ENCODE measurements around the gene COPS8. TPM values are rescaled to one million over a fixed set of nuclear protein-coding genes. Genes with fewer than 3 reads are reported as not detected.

COPS8 gene
- polyA plus RNA-seq, 3 donors, result 81.0 to 88.0 (median 81.6) TPM

DNA sequence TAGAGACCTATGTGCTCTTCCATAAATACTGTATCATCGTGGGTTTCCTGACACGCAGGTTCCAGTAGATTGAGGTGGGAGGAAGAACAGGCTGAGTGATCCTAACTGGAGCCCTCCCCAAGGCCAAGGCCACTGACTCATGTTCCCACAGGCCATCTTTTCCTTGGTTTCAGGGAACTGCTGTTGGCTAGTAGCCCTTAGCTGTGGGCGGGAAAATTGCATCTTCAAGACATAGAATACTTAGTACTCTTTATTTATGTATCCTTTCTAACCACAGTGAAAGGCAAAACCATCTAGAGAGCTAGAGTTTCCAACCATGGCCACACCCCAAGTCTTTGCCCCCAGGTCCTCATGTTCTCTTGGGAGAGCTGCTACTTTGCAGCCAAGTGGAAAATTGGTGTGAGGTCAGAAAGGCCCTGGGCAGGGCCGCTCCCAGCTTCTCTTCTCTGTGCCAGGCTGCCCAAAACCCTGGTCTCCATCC is 55.9 kb downstream of the COPS8 start:
- no peak for DNase-seq (ENCODE audit: extremely low read depth in 1 of 11, low read depth in 9 of 11, low spot score in 4 of 11)

DNA sequence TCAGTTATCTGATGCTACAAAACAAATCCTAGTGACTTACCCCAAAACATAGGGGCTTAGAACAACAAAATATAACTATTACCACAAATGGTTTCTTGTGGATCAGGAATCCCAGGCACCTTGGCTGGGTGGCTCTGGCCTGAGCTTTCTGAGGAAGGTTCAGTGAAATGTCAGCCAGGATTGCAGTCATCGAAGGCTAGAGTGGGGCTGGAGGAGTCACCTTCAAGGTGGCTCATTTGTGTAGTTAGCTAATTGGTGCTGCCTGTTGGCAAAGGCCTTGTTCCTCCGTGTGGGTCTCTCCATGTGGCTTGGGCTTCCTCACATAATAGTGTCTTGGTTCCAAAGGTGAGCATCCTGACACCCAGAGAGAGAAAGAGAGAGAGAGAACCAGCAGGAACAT is 57.4 kb downstream of the COPS8 start:
- DNase-seq (ENCODE audit: extremely low read depth in 1 of 11, low read depth in 9 of 11, low spot score in 4 of 11), result no peak

DNA sequence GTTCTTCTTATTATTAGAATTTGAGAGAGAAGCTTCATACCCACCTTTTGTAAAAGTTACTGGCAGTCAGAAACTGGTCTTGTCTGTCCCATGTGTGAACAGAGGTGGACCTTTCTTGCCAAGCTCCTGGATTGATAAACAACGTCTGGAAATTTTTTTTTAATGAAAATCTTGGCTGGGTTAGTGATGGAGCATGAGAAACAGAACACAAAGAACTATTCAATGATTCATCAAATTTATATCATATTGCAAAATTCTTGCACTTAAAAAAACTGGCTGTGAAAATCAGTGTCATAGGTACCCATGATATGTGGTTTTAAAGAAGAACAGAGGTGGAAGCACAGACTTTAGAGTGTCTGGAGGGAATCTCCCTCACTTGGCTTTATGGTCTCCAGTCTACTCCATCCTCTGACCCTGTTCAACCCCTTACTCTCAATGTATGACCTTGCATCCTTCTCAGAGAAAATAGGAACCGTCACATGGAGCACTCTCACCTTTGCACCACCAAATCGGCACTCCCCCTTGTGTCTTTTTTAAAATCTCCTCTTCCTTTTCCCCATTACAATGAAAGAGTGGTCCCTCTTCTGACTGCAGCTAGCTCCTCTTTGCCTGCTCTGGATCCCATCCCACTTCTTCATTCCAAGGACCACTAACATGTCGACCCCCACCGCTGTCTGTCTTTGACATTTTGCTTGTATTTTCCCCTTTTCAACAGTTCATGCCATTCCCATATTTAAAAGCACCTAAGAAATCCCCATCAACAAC is 58.2 kb downstream of the COPS8 start:
- no peak for DNase-seq (ENCODE audit: extremely low read depth in 1 of 11, low read depth in 9 of 11, low spot score in 4 of 11)

DNA sequence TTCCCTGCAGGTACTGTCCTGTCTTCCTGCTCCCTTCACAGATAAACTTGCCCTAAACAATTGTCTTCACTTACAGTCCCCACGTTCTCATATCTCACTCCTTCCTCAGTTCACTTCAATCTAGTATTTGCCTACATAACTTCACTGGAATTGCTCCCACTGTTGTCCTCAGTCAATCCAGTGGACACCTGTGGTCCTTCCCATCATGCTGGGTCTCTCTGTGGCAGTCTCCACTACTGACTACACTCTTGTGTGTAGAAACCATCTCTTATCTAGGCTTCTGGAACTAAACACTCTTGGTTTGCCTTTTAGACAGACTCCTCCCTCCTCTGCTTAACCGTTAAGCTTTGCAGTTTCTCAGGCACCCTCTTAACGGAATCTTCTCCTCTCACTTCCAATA is 58.8 kb downstream of the COPS8 start:
- no peak for DNase-seq (ENCODE audit: extremely low read depth in 1 of 11, low read depth in 9 of 11, low spot score in 4 of 11)

DNA sequence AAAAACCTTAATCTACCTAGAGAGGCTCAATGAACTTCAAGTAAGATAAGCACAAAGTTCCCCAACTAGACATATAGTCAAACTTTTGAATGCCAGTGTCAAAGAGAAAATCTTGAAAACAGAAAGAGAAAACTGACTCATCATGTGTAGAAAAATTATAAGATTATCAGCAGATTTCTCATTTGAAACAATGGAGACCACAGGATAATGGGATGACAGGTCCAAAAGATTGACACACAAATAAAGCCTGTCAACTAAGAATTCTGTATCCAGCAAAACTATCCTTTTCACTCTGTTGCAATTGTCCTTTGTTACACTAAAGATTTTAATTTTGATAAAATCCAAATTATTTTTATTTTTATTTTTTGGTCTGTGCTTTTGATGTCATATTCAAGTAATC is 61.6 kb downstream of the COPS8 start:
- no peak for DNase-seq (ENCODE audit: extremely low read depth in 1 of 11, low read depth in 9 of 11, low spot score in 4 of 11)

DNA sequence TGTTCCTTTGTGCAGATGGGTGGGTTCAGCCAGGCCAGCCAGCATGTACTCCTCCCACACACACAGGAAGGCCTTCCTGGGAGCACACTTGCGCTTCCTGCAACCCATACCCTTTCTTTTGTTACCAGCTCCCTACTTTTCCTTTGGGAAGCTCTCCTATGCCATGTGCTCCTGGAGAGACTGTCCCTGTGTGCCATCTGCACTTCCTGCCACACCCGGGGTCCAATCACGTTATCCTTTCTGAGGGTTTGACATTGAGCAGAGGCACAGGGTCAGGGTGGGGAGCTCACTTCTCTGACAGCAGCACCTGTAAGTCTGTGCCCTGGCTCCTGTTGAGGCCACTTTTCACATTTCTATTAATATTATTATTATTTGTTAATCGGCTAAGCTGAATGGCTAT is 62.9 kb downstream of the COPS8 start:
- DNase-seq (ENCODE audit: extremely low read depth in 1 of 11, low read depth in 9 of 11, low spot score in 4 of 11), result no peak

DNA sequence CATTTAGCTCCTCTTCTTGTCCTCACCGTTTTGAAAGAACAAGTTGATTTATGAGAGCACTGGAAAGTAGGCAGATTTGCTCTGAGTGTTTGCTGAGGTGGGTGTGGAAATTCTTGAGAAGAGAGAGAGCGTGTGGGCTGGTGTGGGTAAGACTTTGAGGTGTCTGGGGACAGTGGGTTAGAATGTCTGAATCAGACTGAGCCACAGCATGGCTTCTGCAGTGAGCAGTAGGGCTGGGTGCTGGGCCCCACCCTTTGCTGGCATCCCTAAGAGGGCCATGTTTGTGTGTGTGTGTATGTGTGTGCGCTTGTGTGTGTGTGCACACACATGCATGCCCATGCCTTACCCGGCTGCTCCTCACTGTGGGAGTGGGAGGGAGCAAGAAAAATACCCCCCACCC is 63.7 kb downstream of the COPS8 start:
- no peak for DNase-seq (ENCODE audit: extremely low read depth in 1 of 11, low read depth in 9 of 11, low spot score in 4 of 11)
